OCI-LY7 (cell line): Measurements from ENCODE around the gene SLC8A1. TPM values are rescaled to one million over a fixed set of nuclear protein-coding genes. Genes with fewer than 3 reads are reported as not detected.

ENCODE experiments used
- BruUV-seq: library from RNA; stranded (reverse); fragments of 400-500 nt; replicated peaks from 2 replicates; lab custom pipeline; 2021; lab: Mats Ljungman, UMichigan
- CTCF ChIA-PET: fragments of 300-600 bp; sonication (Branson Sonifier 250); formaldehyde crosslinking; loops from one replicate; lab custom pipeline; 2022; ENCODE audit warnings: antibody characterized with exemption; ENCODE audit not compliant: unreplicated experiment; lab: Charles Lee
- POLR2A ChIA-PET: fragments of 300-600 bp; sonication (Branson Sonifier 250); formaldehyde crosslinking; loops from one replicate; lab custom pipeline; 2022; ENCODE audit warnings: antibody characterized with exemption; lab: Charles Lee
- DNase-seq: peaks from one replicate; pipeline ENCODE4 v3.0.0-alpha.2; 2015; ENCODE audit warnings: low spot score
- H2AFZ ChIP-seq: fragments of 200-600 bp; sonication (generic), shearing (Covaris generic); 2 replicates; pipeline ENCODE4 v1.6.1; 2014; ENCODE audit warnings: mild to moderate bottlenecking, antibody characterized with exemption, low read length, moderate library complexity
- H3K27ac ChIP-seq: fragments of 200-600 bp; sonication (generic); 2 replicates; pipeline ENCODE4 v1.5.1; 2014; ENCODE audit warnings: mixed run types, low read depth, mild to moderate bottlenecking, moderate library complexity, low read length, inconsistent platforms; ENCODE audit not compliant: poor library complexity, severe bottlenecking
- H3K36me3 ChIP-seq: fragments of 200-600 bp; sonication (generic); 2 replicates; pipeline ENCODE4 v1.6.1; 2014; ENCODE audit warnings: mild to moderate bottlenecking, antibody characterized with exemption, low read length, moderate library complexity, mixed read lengths; ENCODE audit not compliant: insufficient read depth
- H3K4me1 ChIP-seq: fragments of 200-600 bp; sonication (generic); 2 replicates; pipeline ENCODE4 v1.5.1; 2014; ENCODE audit warnings: mild to moderate bottlenecking, low read length; ENCODE audit not compliant: insufficient read depth, poor library complexity, severe bottlenecking
- H3K4me2 ChIP-seq: fragments of 200-600 bp; sonication (generic); 2 replicates; pipeline ENCODE4 v1.6.1; 2014; ENCODE audit warnings: mild to moderate bottlenecking, low read length
- H3K4me3 ChIP-seq: fragments of 200-600 bp; sonication (generic); 2 replicates; pipeline ENCODE4 v1.5.1; 2014; ENCODE audit warnings: mild to moderate bottlenecking, low read depth, low read length; ENCODE audit not compliant: poor library complexity, severe bottlenecking
- H3K79me2 ChIP-seq: fragments of 200-600 bp; sonication (generic); 2 replicates; pipeline ENCODE4 v1.6.1; 2016; ENCODE audit warnings: low read depth, mild to moderate bottlenecking, low read length, moderate library complexity, mixed read lengths; ENCODE audit not compliant: insufficient read depth
- H3K9me2 ChIP-seq: fragments of 200-600 bp; sonication (generic); 2 replicates; pipeline ENCODE4 v1.6.1; 2016; ENCODE audit warnings: mild to moderate bottlenecking, low read length, mixed read lengths; ENCODE audit not compliant: insufficient read depth
- H3K9me3 ChIP-seq: fragments of 200-600 bp; sonication (generic); 2 replicates; pipeline ENCODE4 v1.6.1; 2014; ENCODE audit warnings: mild to moderate bottlenecking, mixed run types, low read length, mixed read lengths
- H4K20me1 ChIP-seq: fragments of 200-600 bp; sonication (generic); 2 replicates; pipeline ENCODE4 v1.6.1; 2014; ENCODE audit warnings: mild to moderate bottlenecking, antibody characterized with exemption, low read length, moderate library complexity, mixed read lengths; ENCODE audit not compliant: insufficient read depth
- CTCF ChIP-seq: fragments of 200-600 bp; sonication (generic); conservative IDR thresholded peaks from 2 replicates; pipeline ENCODE4 v1.5.1; 2014; ENCODE audit warnings: mild to moderate bottlenecking, antibody characterized with exemption, low read length, moderate library complexity, mixed read lengths
- EZH2phosphoT487 ChIP-seq: fragments of 200-600 bp; sonication (generic); IDR thresholded peaks from 2 replicates; pipeline ENCODE4 v1.6.1; 2018; ENCODE audit warnings: low read depth, borderline replicate concordance, mild to moderate bottlenecking, mixed run types, antibody characterized with exemption, low read length, moderate library complexity, mixed read lengths
- intact Hi-C: fragments of 100-400 bp; cut with micrococcal nuclease; formaldehyde crosslinking; loops from one replicate; pipeline ENCODE4 v1.10.0; 2022; ENCODE audit not compliant: unreplicated experiment
- total RNA-seq, 2 experiments: library from RNA; depleted of rRNA in 1 of 2; stranded (reverse); fragments of >200 nt in 1 of 2; shearing (Covaris generic) in 1 of 2; gene quantifications; 2 replicates each; pipeline ENCODE4 v1.2.3, GENCODE V29; 2014 to 2022

The SLC8A1 gene
- total RNA-seq, 2 experiments from 2014 or later = 3.6 to 7.3 TPM

GRCh38 chr2:40369267-40370006, 82.5 kb downstream of the SLC8A1 start:
- Histone ChIP-seq H3K4me3 (no peak overlapping the region), H3K36me3 (no peaks in the 10 kb centered on the region; the same call in 1 of the 2 replicates), H3K9me3 (no peaks in the 10 kb centered on the region), H3K27ac (no peak overlapping the region), H3K9me2 (no peaks in the 10 kb centered on the region), H4K20me1 (no peaks in the 10 kb centered on the region), H3K79me2 (no peaks in the 10 kb centered on the region), H3K4me2 (no peak overlapping the region), H3K4me1 (peaks cover 20% of the 10 kb centered on the region), H2AFZ (no peak overlapping the region)
- no TSS peak for BruUV-seq
- ChIA-PET CTCF (no interaction called here), POLR2A (no interaction called here)
- TF ChIP-seq CTCF = no peak
- TF ChIP-seq EZH2phosphoT487 = no peak
- no peak for DNase-seq
- intact Hi-C loops = no loop called here

- DNase-seq = no peak
- no peaks in the 10 kb centered on the region for H3K9me2 ChIP-seq
- intact Hi-C loops = no loop called here
- ChIA-PET POLR2A (no interaction called here), CTCF (no interaction called here)
- H3K9me3 ChIP-seq = no peaks in the 10 kb centered on the region
- H2AFZ ChIP-seq = no peak overlapping the region
- H4K20me1 ChIP-seq = no peaks in the 10 kb centered on the region
- no TSS peak for BruUV-seq
- H3K4me1 ChIP-seq = peaks cover 28% of the 10 kb centered on the region
- H3K36me3 ChIP-seq = no peaks in the 10 kb centered on the region; the same call in 1 of the 2 replicates
- no peaks in the 10 kb centered on the region for H3K79me2 ChIP-seq
- H3K27ac ChIP-seq = no peak overlapping the region
- no peak for TF ChIP-seq EZH2phosphoT487
- TF ChIP-seq CTCF = no peak
- H3K4me2 ChIP-seq = no peak overlapping the region
- no peak overlapping the region for H3K4me3 ChIP-seq
These were observed 84.2 kb downstream of the SLC8A1 start for GRCh38 chr2:40367652-40368051.

- H3K27ac ChIP-seq = no peak overlapping the region
- H3K4me2 ChIP-seq = no peak overlapping the region
- H3K4me3 ChIP-seq = no peak overlapping the region
- TF ChIP-seq EZH2phosphoT487 (no peak), CTCF (no peak)
- no peaks in the 10 kb centered on the region for H4K20me1 ChIP-seq
- DNase-seq = no peak
- POLR2A ChIA-PET = no interaction called here
- H3K79me2 ChIP-seq = no peaks in the 10 kb centered on the region
- H3K4me1 ChIP-seq = peaks cover 35% of the 10 kb centered on the region
- no peaks in the 10 kb centered on the region for H3K9me3 ChIP-seq
- BruUV-seq = no TSS peak
- intact Hi-C loops = no loop called here
- no peaks in the 10 kb centered on the region; the same call in 1 of the 2 replicates for H3K36me3 ChIP-seq
- no peaks in the 10 kb centered on the region for H3K9me2 ChIP-seq
- CTCF ChIA-PET = no interaction called here
- no peak overlapping the region for H2AFZ ChIP-seq
These were observed 84.9 kb downstream of the SLC8A1 start for GRCh38 chr2:40367032-40367431.
